ENCODE measurements around the gene EYS. TPM values are rescaled to one million over a fixed set of nuclear protein-coding genes. Genes with fewer than 3 reads are reported as not detected.
"Not testable (repeated sequence)": the region's sequence is repeated elsewhere in the genome, so short reads cannot be mapped to it uniquely, and the experiment has no call there.

EYS gene
- total RNA-seq, 1 donor from 2014 or later = not detected

GRCh38 chr6:65449926-65450325 is 257.1 kb downstream of the EYS start:
- ATAC-seq = no peak

DNA sequence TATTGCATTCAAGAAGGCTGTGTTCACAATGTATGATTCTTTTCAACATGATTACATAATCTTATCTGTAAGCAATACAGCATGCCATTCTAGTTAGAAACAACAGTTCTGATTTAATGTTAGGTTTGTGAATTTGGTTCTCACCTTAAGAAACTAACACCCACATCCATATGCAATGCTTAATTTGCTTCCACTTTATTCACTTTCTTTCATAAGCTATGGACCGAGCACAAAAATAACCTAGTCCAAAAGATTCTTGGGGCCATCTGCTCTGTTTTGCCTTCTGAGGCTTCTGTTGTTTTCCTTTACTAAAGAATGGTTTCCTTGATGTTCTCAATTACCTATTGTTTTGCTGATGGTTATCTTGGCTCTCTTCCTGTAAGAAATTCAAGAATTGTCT is 258.2 kb downstream of the EYS start:
- ATAC-seq = no peak

DNA sequence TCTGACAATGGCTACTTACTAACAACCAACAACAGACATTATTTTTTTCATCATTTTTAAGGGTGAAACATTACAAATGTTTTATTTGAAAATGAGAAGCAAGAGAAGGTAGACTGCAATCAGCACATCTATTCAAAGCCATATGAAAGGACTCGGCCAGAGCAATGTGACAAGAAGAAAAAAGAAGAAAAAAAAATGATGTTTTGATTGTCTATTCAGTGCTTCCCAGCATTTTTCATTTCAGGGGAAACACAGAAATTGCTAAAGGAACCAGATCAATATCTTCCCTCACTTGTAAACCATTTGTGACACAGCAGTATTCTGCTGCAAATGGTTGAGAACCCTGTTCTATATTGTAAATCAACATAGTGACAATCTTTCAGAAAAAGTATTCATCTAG is 270.7 kb downstream of the EYS start:
- no peak for ATAC-seq

DNA sequence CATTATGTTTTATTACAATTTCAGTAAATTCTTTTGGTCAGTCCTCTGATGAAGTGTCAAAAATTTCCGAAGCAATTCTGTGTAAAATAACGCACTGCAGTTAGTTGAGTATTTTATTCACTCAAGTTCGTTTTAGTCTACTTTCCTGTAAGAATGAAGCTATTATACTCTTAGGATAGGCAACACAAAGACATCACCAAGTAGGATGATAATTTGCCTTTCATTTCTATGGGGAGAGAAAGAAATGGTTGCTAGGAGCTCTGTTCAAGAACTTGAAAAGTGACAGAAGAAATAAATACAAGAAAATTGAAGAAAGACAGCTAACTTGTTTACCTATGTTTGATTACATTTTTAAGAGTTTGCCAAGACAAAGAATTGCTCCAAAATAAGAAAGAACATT is 290.4 kb downstream of the EYS start:
- no peak for ATAC-seq

DNA sequence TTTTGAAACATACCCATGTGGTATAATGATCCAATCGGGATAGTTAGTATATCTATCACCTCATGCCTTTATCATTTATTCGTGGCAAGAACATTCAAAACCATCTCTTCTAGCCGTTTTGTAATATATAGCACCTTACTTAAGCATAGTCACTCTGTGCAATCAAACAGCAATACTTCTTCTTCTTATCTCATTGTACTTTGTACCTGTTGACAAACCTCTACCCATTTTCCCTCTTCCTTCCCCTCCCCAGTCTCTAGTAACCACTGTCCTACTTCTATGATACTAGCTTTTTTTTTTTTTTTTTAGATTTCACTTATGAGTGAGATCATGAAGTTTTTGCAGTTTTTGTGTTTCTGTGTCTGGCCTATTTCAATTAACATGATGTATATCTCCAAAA is 296.7 kb downstream of the EYS start:
- no peak for ATAC-seq

DNA sequence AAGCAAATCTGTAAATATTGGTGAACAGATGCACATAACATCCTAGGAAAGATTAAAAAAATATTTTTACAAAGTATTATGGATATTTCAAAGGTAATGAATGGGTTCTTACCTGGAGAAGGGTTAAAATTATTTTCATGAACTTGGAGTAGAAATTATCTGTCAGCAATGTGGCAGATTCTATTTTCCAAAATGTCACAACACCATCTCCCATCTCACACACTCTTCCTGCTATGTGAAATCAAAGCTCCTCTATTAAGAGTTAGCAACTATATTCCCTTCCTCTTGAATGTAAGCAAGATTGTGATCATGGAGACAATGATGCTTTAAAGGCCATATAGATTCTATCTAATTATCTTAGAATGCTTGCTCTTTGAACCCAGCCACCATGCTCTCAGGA is 304.5 kb downstream of the EYS start:
- ATAC-seq = no peak

GRCh38 chr6:65399355-65400084 is 307.5 kb downstream of the EYS start:
- no peak for ATAC-seq

DNA sequence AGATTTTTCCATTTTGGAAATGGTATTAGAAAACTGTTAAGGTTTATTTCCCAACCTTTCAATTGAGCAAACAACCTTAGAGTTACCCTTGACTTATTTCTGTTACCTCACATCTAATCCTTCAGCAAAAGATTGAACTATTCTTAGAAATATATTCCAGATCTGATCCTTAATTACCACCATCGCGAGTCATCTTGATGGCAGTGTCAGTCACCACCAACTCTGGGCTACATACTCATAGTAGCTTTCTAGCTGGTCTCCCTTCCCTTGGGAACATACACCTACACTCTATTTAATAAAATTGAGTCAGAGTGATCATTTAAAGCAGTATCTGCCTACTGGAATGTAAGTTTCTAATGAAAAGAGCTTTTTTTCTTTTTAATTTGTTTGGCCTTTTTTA is 308.2 kb downstream of the EYS start:
- no peak for ATAC-seq

DNA sequence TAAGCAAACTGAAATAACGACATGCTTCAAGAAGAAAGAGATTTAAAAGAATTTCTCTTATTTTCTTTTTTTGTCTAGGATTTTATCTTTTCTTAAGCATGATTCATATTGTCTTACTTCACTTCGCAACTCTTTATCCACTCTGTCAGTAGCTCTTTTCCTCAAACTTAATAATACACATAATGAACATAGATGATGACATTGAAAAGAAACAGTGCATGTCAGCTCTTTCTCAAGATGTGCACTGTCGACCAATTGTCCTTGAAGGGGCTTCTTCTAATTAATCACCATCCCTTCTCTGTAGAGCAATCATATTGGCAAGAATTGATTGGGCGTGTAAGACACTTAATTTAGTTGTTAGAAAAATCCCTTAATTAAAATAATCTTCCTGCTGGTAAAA is 356.5 kb downstream of the EYS start:
- ATAC-seq = no peak

GRCh38 chr6:65302655-65303054 is 404.4 kb downstream of the EYS start:
- ATAC-seq = not testable (repeated sequence)

GRCh38 chr6:65299236-65299635 is 407.8 kb downstream of the EYS start:
- ATAC-seq = no peak

- no peak for ATAC-seq
Observed at GRCh38 chr6:65295812-65296211, 411.2 kb downstream of the EYS start.

GRCh38 chr6:65289491-65289890 is 417.5 kb downstream of the EYS start:
- no peak for ATAC-seq

GRCh38 chr6:65285275-65285674 is 421.8 kb downstream of the EYS start:
- ATAC-seq = no peak

GRCh38 chr6:65280060-65280459 is 427.0 kb downstream of the EYS start:
- no peak for ATAC-seq

GRCh38 chr6:65262241-65262640 is 444.8 kb downstream of the EYS start:
- no peak for ATAC-seq

- ATAC-seq = no peak
Observed at GRCh38 chr6:65259982-65260381, 447.0 kb downstream of the EYS start.

GRCh38 chr6:65259059-65259458 is 448.0 kb downstream of the EYS start:
- ATAC-seq = no peak

DNA sequence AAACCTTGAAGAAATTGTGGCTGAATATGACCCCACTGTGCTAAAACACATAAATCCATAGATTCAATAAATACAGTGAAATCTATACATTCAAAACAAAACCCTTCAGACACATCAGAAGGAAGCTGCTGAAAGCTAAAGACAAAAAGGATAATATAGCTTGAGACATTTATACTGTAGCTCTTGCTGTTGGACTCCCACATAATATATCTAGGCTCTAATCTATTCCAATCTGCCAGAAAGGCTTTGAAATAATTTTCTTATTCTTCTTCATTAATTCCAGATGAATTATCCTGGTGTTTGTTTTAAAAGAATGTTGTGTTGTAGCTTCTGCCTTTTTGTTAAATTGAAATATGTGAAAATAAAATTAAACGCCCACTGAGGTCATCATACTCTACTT is 454.0 kb downstream of the EYS start:
- ATAC-seq = no peak

DNA sequence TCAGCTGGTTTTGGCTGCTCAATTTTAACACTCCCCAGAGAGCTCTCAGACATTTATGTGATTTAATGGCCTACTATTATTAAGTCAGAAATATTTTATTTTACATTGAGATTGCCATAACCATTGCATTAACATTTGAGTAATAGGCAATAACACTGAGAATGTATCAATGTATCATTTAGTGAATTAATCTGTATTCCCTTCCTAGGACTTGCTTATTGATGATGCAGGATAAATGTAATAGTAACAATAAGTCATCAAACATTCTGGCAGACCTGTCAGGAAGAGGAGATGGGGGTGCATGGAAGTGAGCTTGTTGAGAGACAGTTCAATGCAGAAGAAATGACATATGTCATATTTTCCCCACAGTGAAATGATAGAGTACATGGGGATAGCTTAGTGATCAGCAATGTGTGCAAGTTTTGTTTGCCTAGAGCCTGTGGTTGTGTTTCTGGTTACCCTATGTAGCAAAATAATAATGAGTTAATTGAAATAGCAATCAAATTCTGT is 458.9 kb downstream of the EYS start:
- ATAC-seq = no peak

GRCh38 chr6:65231616-65232015 is 475.4 kb downstream of the EYS start:
- no peak for ATAC-seq

- no peak for ATAC-seq
Observed at GRCh38 chr6:65229825-65230224, 477.2 kb downstream of the EYS start.

DNA sequence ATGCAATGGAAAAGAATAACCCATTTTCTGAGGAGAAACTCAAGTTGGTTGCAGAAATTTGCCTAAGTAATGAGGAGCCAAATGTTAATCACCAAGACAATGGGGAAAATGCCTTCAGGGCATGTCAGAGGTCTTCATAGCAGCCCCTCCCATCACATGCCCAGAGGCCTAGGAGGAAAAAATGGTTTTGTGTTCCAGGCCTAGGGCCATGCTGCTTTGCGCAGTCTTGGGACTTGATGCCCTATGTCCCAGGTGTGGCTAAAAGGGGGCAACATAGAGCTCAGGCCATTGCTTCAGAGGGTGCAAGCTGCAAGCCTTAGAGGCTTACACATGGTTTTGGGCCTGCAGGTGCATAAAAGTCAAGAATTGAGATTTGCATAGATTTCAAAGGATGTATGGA is 485.9 kb downstream of the EYS start:
- no peak for ATAC-seq

- ATAC-seq = no peak
Observed at GRCh38 chr6:65202738-65203137, 504.3 kb downstream of the EYS start.

GRCh38 chr6:65199683-65200082 is 507.3 kb downstream of the EYS start:
- no peak for ATAC-seq

Data from esophagus mucosa (tissue), 1 donor.